Caco-2 (cell line): ENCODE results near the gene NOLC1. TPM values are rescaled to one million over a fixed set of nuclear protein-coding genes. Genes with fewer than 3 reads are reported as not detected.
A peak's percentile ranks its signal among the peaks of the same experiment; 100 is the strongest.

ENCODE experiments used
- BruUV-seq: library from RNA; stranded (reverse); fragments of 400-500 nt; replicated peaks from 2 replicates; lab custom pipeline; 2021; lab: Mats Ljungman, UMichigan
- CTCF ChIA-PET: fragments of 300-600 bp; sonication (Branson Sonifier 250); formaldehyde crosslinking; loops from one replicate; lab custom pipeline; 2022; ENCODE audit warnings: antibody characterized with exemption; lab: Charles Lee
- POLR2A ChIA-PET: fragments of 300-600 bp; sonication (Branson Sonifier 250); formaldehyde crosslinking; loops from one replicate; lab custom pipeline; 2022; ENCODE audit warnings: antibody characterized with exemption; lab: Charles Lee
- DNase-seq, 2 experiments: peaks; one replicate each; pipeline versions ENCODE4 v3.0.0 to v3.0.0-alpha.2; 2020 to 2022
- H3K27me3 ChIP-seq: replicated peaks from 2 replicates; pipeline ENCODE4 v1.6.0; 2011; ENCODE audit warnings: low read length; ENCODE audit not compliant: control insufficient read depth, insufficient read depth
- H3K36me3 ChIP-seq: 2 replicates; pipeline ENCODE4 v1.5.1; 2011; ENCODE audit warnings: low read length; ENCODE audit not compliant: control insufficient read depth, insufficient read depth
- H3K4me1 ChIP-seq: fragments of 250-450 bp; sonication (Bioruptor Pico); 2 replicates; pipeline ENCODE4 v1.5.1; 2020; ENCODE audit warnings: mild to moderate bottlenecking
- H3K4me3 ChIP-seq: 2 replicates; pipeline ENCODE4 v1.5.1; 2011; ENCODE audit warnings: low read depth, mild to moderate bottlenecking, control low read depth, low read length
- H3K9me3 ChIP-seq: fragments of 250-450 bp; sonication (Bioruptor Pico); 2 replicates; pipeline ENCODE4 v1.5.1; 2020; ENCODE audit warnings: mild to moderate bottlenecking, moderate library complexity
- H3K27ac Mint-ChIP-seq: one replicate; pipeline ENCODE4 v1.8.0; 2022; ENCODE audit warnings: mixed read lengths; ENCODE audit not compliant: unreplicated experiment
- H3K27me3 Mint-ChIP-seq: one replicate; pipeline ENCODE4 v1.8.0; 2022; ENCODE audit warnings: mixed read lengths; ENCODE audit not compliant: insufficient read depth, unreplicated experiment
- H3K36me3 Mint-ChIP-seq: one replicate; pipeline ENCODE4 v1.8.0; 2022; ENCODE audit warnings: mild to moderate bottlenecking, mixed read lengths; ENCODE audit not compliant: insufficient read depth, unreplicated experiment
- H3K4me1 Mint-ChIP-seq: one replicate; pipeline ENCODE4 v1.8.0; 2022; ENCODE audit warnings: low read depth, mixed read lengths; ENCODE audit not compliant: unreplicated experiment
- H3K4me3 Mint-ChIP-seq: one replicate; pipeline ENCODE4 v1.8.0; 2022; ENCODE audit warnings: mild to moderate bottlenecking, moderate library complexity, mixed read lengths; ENCODE audit not compliant: unreplicated experiment
- H3K9me3 Mint-ChIP-seq: one replicate; pipeline ENCODE4 v1.8.0; 2022; ENCODE audit warnings: mixed read lengths; ENCODE audit not compliant: unreplicated experiment
- intact Hi-C: fragments of 100-400 bp; cut with micrococcal nuclease; formaldehyde crosslinking; loops from one replicate; pipeline ENCODE4 v1.10.0; 2022; ENCODE audit not compliant: unreplicated experiment
- total RNA-seq: library from RNA; stranded (reverse); gene quantifications from 2 replicates; pipeline ENCODE4 v1.2.3, GENCODE V29; 2022
- TF ChIP-seq, protein P1 (sequence below), 2 experiments: fragments of 200-600 bp in 1 of 2; IDR thresholded peaks; 1 replicate in 1 of 2; 2 replicates in 1 of 2; pipeline versions ENCODE4 v1.5.1 to v1.8.0; 2011 to 2022; ENCODE audit warnings: antibody characterized with exemption in 1 of 2, control low read depth in 1 of 2, inconsistent platforms in 1 of 2, low read depth in 1 of 2, low read length in 1 of 2, mild to moderate bottlenecking in 1 of 2, moderate library complexity in 1 of 2; ENCODE audit not compliant: insufficient read depth in 1 of 2, severe bottlenecking in 1 of 2, unreplicated experiment in 1 of 2

The NOLC1 gene
- total RNA-seq, 1 experiment from 2014 or later: 137 TPM

DNA sequence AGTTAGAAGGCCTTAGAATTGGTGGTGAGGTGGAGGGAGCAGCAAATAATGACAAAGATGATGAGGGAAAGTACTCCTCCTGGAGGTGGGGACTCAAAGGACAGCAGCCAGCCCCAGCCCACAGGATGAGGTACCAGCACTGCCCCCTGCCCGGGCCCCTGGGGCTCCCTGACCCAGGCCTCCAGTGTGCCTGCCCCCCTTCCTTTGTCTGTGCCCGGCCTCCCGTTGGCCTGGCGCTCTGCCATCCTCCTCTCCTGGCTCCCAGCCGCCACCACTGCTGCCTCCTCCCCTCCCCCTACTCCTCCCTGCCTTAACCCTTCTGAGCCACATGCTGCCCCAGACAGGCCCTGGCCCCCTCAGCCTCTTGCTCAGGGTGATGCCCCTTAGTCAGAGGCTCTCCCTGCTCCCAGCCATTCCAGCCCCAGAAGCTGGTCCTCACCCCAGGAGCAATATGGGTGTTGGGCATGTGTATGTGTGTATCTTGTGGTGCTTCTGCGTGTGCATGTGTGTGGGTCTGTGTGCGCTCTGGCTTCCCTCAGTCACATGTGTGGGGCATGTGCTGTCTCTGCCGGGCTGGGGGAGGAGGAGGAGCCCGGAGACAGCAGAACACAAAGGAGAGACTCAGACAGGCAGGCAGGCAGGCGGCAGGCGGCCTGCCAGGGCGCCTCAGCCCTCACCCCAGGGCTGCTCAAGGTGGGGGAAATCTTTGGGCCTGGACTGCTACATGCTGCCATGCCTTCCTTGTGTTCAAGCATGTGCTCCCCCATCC, 34.6 kb upstream of the NOLC1 start:
- Mint-ChIP-seq H3K4me3 (no peak overlapping the region), H3K36me3 (peaks cover 8% of the 10 kb centered on the region), H3K9me3 (no peaks in the 10 kb centered on the region), H3K27ac (peak overlapping the region; percentile 23), H3K4me1 (peaks cover 37% of the 10 kb centered on the region), H3K27me3 (no peaks in the 10 kb centered on the region)
- Histone ChIP-seq H3K27me3 (no peaks in the 10 kb centered on the region), H3K9me3 (no peaks in the 10 kb centered on the region), H3K4me1 (peaks cover 40% of the 10 kb centered on the region), H3K4me3 (no peak overlapping the region), H3K36me3 (no peaks in the 10 kb centered on the region)
- intact Hi-C loops: no loop called here
- BruUV-seq: no TSS peak
- DNase-seq: no peak
- ChIA-PET POLR2A (interaction anchor here (0.5 kb wide), 1 partner anchor 268 kb away, joined by 3 read pairs; no protein-coding TSS in a partner anchor), CTCF (no interaction called here)
- TF ChIP-seq, protein P1, sequence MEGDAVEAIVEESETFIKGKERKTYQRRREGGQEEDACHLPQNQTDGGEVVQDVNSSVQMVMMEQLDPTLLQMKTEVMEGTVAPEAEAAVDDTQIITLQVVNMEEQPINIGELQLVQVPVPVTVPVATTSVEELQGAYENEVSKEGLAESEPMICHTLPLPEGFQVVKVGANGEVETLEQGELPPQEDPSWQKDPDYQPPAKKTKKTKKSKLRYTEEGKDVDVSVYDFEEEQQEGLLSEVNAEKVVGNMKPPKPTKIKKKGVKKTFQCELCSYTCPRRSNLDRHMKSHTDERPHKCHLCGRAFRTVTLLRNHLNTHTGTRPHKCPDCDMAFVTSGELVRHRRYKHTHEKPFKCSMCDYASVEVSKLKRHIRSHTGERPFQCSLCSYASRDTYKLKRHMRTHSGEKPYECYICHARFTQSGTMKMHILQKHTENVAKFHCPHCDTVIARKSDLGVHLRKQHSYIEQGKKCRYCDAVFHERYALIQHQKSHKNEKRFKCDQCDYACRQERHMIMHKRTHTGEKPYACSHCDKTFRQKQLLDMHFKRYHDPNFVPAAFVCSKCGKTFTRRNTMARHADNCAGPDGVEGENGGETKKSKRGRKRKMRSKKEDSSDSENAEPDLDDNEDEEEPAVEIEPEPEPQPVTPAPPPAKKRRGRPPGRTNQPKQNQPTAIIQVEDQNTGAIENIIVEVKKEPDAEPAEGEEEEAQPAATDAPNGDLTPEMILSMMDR (IDR thresholded peaks at IDR 0.05; ENCODE audit: insufficient read depth in 1 of 2, low read depth in 1 of 2, low read length in 1 of 2, severe bottlenecking in 1 of 2, unreplicated experiment in 1 of 2): peak in 1 of 2 experiments; percentile 17

DNA sequence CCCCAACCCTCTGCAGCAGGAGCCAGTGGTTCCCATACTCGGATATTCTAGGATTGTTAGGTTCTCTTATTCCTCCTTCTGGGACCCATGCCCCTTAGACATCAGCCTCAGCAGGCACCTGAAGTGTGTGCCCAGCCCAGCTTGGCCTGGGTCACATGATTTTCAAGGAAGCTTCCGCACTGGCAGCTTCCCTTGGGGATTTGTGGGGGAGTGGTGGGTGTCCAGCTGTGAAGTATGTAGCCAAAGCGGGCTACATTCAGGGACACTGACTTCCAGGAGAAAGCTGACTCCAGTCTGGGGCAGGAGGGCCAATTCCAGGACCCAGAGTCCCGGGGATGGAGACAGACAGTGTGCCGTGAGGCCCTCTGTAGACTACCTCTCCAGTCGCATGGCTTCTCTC, 33.3 kb upstream of the NOLC1 start:
- TF ChIP-seq, protein P1 (IDR thresholded peaks at IDR 0.05; ENCODE audit: insufficient read depth in 1 of 2, low read depth in 1 of 2, low read length in 1 of 2, severe bottlenecking in 1 of 2, unreplicated experiment in 1 of 2): no peak
- no peak overlapping the region for H3K4me3 ChIP-seq
- ChIA-PET POLR2A (no interaction called here), CTCF (interaction anchor here (0.7 to 1.2 kb wide), 2 partner anchors 18 to 286 kb away, joined by 3 to 4 read pairs; no protein-coding TSS in a partner anchor)
- no peaks in the 10 kb centered on the region for H3K36me3 ChIP-seq
- DNase-seq: no peak
- Mint-ChIP-seq H3K4me3 (peak overlapping the region; percentile 77), H3K27ac (no peak overlapping the region), H3K4me1 (peaks cover 33% of the 10 kb centered on the region), H3K27me3 (no peaks in the 10 kb centered on the region), H3K9me3 (no peaks in the 10 kb centered on the region), H3K36me3 (peaks cover 8% of the 10 kb centered on the region)
- H3K27me3 ChIP-seq: no peaks in the 10 kb centered on the region
- BruUV-seq: TSS peak; percentile 19
- H3K4me1 ChIP-seq: peaks cover 40% of the 10 kb centered on the region
- intact Hi-C loops: no loop called here
- no peaks in the 10 kb centered on the region for H3K9me3 ChIP-seq

DNA sequence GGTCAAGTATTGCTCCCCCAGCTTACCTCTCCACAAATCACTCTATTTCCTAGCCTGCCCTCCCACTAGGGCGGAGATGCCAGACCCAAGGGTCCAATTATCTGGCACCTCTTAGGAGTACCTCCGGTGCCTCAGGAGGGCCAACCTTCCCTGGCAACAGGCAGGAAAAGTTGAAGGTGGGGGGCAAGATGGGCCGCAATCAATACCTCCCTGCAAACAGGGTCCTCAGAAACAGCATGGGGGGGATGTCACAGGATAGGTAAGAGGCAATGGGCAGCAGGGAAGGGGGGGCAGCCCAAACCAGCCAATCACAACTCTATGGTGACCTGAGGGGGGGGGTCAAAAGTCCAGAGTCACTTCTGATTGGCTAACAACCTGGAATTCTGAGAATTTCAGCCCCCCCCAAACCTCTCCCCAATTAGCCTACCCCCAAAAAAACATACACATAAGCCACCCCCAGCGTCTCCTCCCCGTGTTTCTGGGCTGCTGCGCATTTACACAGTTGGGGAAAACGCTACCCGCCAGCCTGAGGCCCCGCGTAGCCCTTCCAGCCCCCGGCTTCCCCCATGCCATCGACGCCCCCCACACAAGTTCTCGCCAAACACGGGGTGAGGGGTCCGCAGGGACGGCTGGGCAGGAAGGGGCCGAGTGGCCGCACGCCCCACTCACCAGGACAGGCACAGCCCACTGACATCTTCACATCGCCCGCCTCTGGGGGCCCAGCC, 32.6 kb upstream of the NOLC1 start:
- Mint-ChIP-seq H3K4me1 (peaks cover 32% of the 10 kb centered on the region), H3K4me3 (peak overlapping the region; percentile 77), H3K27me3 (no peaks in the 10 kb centered on the region), H3K36me3 (peaks cover 7% of the 10 kb centered on the region), H3K27ac (peak overlapping the region; percentile 70), H3K9me3 (no peaks in the 10 kb centered on the region)
- Histone ChIP-seq H3K4me1 (peaks cover 37% of the 10 kb centered on the region), H3K9me3 (no peaks in the 10 kb centered on the region), H3K36me3 (no peaks in the 10 kb centered on the region), H3K4me3 (peak overlapping the region; percentile 90), H3K27me3 (no peaks in the 10 kb centered on the region)
- ChIA-PET CTCF (interaction anchor here (1.2 kb wide), 1 partner anchor 18 kb away, joined by 3 read pairs; no protein-coding TSS in a partner anchor), POLR2A (no interaction called here)
- TF ChIP-seq, protein P1 (IDR thresholded peaks at IDR 0.05; ENCODE audit: insufficient read depth in 1 of 2, low read depth in 1 of 2, low read length in 1 of 2, severe bottlenecking in 1 of 2, unreplicated experiment in 1 of 2): no peak
- DNase-seq: peak; percentile 58 to 62
- intact Hi-C loops: loop anchor here (1.0 kb wide), 1 partner anchor 13 kb away; no protein-coding TSS in a partner anchor
- BruUV-seq: no TSS peak
